Measurements from ENCODE around the gene TMPRSS3.

Gene TMPRSS3

GRCh38 chr21:42347601-42348327 is 48.1 kb downstream of the TMPRSS3 start:
- DNase-seq: no peak

GRCh38 chr21:42346866-42347600 is 48.8 kb downstream of the TMPRSS3 start:
- no peak for DNase-seq

DNA sequence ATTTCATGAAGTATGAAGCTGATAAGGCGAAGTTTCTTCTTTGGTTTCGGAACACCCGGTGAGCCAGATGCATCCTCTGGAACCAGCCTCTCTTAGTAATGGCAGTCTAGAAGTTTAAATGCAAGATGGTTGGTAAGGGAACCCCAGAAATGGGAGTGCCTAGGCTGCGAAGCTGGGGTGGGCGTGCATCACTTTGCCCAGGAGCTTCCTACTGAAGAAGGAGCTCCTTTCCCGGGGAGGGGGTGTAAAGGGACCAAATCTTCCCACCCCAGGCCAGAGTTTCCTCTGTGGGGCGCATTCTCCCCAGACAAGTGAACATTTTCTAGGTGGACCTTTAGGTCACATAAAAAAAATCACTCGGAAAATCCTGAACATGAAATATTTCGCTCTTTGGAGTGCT is 49.4 kb downstream of the TMPRSS3 start:
- no peak for DNase-seq

GRCh38 chr21:42344631-42345030 is 51.2 kb downstream of the TMPRSS3 start:
- DNase-seq: no peak

DNA sequence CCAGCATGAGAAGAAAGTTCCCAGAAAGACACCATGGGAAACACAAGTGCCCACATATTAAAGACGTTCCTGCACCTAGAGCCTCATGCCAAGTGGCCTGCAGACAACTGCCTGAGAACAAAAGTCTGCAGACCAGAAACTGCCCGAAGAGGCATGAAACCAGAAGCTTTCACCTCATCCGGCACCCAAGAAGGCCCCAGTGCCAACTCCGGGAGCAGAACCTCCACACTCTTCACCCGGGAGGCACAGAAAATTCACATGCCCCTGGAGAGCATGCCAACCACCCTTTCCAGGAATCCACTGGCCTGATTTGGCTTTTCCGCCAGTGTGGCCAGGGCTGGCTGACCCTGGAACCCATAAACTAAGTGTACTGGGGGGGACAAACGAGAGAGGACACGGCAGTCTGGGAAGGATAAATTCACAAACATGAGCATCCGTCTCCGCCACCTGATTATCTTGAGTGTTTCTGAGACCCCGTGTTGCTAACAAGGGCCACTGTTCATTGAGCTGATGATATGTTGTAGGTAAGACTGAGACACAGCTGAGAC is 51.8 kb downstream of the TMPRSS3 start:
- DNase-seq: no peak

DNA sequence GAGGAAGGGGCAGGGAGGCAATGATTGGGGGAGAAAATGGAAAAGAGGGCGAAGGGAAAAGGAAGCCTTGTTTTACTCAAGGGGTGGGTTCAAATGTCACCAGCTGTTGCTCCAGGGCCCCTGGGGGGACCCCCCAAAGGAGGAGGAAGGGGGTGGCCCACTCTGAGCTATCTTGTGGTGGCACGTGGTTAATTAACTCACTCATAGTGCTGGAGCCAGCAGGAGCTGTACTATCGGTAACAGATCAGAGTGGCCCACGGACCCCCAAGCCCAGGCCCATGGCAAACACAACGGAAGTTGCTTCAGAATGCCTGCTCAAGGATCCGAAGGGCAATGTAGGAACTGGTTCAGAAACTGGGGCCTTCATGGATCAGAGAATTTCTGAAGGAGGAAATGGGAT is 52.3 kb downstream of the TMPRSS3 start:
- no peak for DNase-seq

DNA sequence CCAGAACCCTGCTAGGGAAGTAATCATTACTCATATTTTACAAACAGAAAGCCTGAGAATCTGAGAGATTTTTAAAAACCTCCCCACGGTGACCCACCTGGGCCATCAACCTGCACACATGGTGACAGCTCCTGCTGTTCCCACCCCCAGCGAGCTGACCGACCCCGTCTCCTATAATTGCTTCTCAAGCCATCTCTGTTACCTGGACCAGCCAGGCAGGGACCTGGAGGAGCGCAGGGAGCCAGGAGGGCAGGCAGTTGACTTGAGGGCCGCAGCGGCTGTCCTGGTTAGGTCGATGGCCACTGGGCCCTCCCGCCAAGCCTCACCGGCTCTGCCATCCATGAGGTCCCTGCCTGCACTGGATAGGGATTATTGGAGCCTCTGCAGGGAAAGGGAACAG is 52.8 kb downstream of the TMPRSS3 start:
- no peak for DNase-seq

DNA sequence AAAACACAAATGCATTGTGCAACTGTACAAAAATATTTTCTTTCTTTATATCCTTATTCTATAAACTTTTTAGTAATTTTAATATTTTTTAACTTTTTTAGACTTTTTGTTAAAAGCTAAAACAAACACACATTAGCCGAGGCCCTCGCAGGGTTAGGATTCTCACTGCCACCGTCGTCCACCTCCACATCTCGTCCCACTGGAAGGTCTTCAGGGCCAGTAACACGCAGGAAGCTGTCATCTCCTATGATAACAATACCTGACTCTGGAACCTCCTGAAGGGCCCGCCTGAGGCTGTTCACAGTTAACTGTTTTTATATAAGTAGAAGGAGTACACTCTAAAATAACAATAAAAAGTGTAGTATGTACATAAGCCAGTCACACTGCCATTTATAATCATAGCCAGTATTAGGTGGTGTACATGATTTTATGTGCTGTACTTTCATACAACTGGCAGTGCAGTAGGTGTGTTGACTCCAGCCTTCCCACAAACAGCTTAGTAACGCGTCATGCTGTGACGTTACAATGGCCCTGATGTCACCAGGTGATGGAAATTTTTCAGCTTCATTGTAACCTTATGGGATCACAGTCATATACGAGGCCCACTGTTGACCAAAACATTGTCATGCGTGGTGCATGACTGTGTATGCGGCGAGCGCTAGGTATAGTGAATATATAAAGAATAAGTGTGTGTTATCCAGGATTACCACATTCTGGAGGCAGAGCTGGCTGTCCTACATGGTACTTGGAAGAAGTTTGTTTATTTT is 53.9 kb downstream of the TMPRSS3 start:
- no peak for DNase-seq

GRCh38 chr21:42340187-42341050 is 55.4 kb downstream of the TMPRSS3 start:
- no peak for DNase-seq

DNA sequence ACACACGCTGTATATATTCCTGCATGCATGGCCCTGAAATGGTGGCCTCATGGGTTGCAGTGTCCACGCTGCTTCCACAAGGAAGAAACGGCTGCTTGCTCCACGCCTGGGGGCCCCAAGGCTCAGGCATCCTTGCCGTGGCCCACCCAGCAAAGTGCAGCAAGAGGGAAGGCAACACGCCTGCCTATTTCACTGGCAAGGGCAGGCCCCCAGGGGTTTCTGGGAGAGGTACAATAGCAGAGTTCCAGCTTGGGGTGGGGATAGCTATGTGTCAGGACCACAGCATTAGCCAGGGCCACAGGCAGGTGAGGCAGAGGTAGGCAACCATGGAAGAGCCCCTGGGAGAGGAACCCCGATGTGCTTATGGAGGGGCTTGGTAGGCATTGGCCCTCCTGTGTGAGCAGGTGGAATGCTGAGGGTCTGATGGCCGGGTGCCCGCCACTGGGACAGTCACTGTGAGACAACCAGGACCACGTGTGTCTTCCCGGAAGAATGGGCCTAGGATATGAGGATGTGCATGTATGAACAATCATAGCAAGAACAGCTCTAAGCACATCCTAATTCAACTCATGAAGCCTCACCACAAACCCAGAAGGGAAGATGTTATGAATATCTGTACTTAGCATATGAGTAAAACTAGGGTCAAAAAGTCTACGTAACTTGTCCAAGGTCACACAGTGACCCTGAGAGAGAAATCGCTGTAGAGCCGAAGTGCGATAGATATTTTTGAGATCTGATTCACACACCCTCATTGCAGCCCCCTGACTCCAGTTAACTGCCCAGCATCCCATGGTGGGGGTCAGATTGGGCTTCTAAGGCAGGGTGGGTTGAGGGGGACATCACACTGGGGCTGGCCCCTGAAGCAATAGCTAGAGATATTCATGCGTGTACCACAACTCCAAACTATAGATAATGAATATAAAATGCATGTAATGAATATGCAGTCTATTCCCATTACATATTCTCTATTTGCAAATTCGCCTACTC is 56.8 kb downstream of the TMPRSS3 start:
- no peak for DNase-seq

DNA sequence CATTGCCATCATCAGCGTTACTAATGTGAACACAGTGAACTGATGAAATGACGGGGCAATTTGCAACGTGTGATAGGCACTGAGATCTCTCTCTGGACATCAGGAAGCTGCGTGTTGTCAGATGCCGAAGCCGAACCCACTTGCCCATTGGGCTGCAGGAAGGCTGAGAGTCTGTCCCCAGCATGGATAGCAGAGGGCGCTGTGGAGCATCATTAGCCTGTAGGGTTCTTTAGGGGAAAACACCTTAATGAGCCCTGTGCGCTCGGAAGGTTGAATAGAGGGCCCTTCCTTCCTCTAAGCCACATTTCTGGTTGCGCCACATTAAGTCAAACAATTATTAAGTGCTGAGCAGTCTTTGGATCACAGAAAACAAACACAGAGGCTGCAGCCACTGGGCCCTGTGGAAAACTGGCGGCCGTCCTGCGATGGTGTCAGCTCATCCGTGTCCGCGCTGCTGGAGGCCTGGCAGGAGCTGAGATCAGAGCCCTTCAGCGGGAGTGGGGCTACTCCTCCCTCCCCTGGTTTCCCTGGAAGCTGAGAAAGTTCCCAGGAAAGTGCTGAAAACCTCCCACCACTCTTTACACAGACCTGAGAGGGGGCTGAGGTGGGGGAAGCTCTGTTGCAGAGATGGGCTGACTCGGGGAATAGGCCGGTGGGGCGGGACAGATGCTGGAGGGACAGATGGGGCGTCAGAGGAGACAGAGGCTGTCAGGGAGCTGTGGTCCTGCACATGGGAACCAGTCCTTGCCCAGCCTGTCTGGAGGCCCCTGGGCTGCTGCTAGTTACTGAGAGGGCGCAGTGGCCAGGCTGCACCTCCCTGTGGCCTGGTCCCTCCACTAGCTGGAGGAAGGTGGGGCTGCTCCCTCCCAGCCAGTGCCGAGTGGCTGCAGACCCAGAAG is 57.8 kb downstream of the TMPRSS3 start:
- DNase-seq: no peak

GRCh38 chr21:42337276-42337675 is 58.6 kb downstream of the TMPRSS3 start:
- no peak for DNase-seq

- no peak for DNase-seq
Observed at GRCh38 chr21:42336054-42336453, 59.8 kb downstream of the TMPRSS3 start.

GRCh38 chr21:42332557-42333317 is 63.1 kb downstream of the TMPRSS3 start:
- no peak for DNase-seq

DNA sequence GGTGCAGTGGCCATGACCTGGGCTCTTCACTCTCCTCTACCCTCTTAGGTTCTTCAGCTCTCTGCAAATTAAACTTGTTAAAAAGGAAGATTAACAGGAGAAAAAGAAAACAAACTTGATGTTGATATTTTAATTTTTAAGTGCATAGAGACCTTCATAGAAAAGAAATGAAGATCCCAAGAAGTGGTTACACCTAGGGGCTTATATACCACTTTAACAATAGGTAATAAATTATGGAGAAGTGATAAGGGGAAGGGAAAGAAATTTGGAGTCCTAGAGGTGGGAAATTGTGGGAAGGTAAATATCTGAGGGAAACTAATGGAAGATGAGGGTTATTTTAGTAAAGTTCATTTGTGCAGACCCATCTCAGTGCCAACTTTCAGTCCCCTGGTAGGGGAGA is 64.2 kb downstream of the TMPRSS3 start:
- no peak for DNase-seq

GRCh38 chr21:42330380-42331371 is 65.2 kb downstream of the TMPRSS3 start:
- DNase-seq: no peak

DNA sequence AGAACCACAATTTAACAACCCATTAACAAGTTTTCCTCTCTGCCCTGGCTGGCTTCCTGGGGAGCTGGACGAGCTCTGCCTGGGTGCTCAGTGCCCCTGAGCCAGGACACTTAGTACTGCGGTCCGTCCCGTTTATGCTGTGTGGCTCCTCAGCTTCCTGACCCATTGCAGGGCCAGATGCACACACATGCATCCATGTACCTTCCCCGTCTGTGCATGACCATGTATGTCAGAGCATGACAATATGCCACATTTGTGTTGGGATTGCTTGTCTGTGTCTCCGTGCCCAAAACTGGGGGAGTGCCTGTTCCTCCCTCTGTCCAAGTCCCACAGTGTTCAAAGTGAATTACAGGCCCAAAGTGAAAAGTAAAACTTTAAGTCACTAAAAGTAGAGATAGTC is 71.0 kb downstream of the TMPRSS3 start:
- DNase-seq: no peak
